SK-N-SH (cell line): ENCODE measurements around the gene ITM2C.

Source experiments
- CTCF ChIP-seq: fragments of 200-600 bp; sonication (generic); IDR thresholded peaks from 2 replicates; pipeline ENCODE4 v1.6.1; 2017; ENCODE audit warnings: antibody characterized with exemption, mild to moderate bottlenecking, moderate library complexity
- EP300 ChIP-seq, 2 experiments: IDR thresholded peaks; 2 replicates each; pipeline versions ENCODE4 v1.4.0 to v1.6.1; 2012; ENCODE audit warnings: borderline replicate concordance in 1 of 2, low read depth in 1 of 2, low read length in 1 of 2
- POLR2AphosphoS5 ChIP-seq: IDR thresholded peaks from 2 replicates; pipeline ENCODE4 v1.6.1; 2012; ENCODE audit warnings: low read depth, low read length
- RAD21 ChIP-seq: IDR thresholded peaks from 2 replicates; pipeline ENCODE4 v1.6.1; 2012; ENCODE audit warnings: mild to moderate bottlenecking, low read length
- SIN3A ChIP-seq: IDR thresholded peaks from 2 replicates; pipeline ENCODE4 v1.6.1; 2012; ENCODE audit warnings: low read depth, mild to moderate bottlenecking, low read length, moderate library complexity, borderline replicate concordance
- SMC3 ChIP-seq: IDR thresholded peaks from 2 replicates; pipeline ENCODE4 v1.6.1; 2012; ENCODE audit warnings: low read depth, low read length, improper control_type of control experiment
- USF2 ChIP-seq: fragments of 150-350 bp; IDR thresholded peaks from 2 replicates; pipeline ENCODE4 v1.6.1; 2017; ENCODE audit warnings: antibody characterized with exemption, low read length, low read depth, borderline replicate concordance
- YY1 ChIP-seq: IDR thresholded peaks from 2 replicates; pipeline ENCODE4 v1.4.0; 2012; ENCODE audit warnings: low read depth, mild to moderate bottlenecking

- TF ChIP-seq CTCF (peak; percentile 72), SIN3A (no peak), USF2 (no peak), POLR2AphosphoS5 (no peak), EP300 (IDR thresholded peaks at IDR 0.05; ENCODE audit: borderline replicate concordance in 1 of 2, low read depth in 1 of 2, low read length in 1 of 2) (no peak), YY1 (no peak), RAD21 (peak; percentile 94), SMC3 (peak; percentile 83)
Measured at GRCh38 chr2:230824406-230824978, 40.2 kb upstream of the ITM2C start.
